MM.1S (cell line): Measurements from ENCODE around the gene LRRC3B.
"Not testable (repeated sequence)": the region's sequence is repeated elsewhere in the genome, so short reads cannot be mapped to it uniquely, and the experiment has no call there.

Source experiments
- CTCF ChIP-seq: fragments of 300-600 bp; sonication (generic); IDR thresholded peaks from 2 replicates; pipeline ENCODE4 v1.5.1; 2016; ENCODE audit warnings: antibody characterized with exemption, low read length, mixed read lengths
- EZH2phosphoT487 ChIP-seq: fragments of 300-600 bp; sonication (generic); IDR thresholded peaks from 2 replicates; pipeline ENCODE4 v1.6.1; 2018; ENCODE audit warnings: antibody characterized with exemption, low read length

GRCh38 chr3:26603311-26603710, 19.3 kb upstream of the LRRC3B start:
- not testable (repeated sequence) for TF ChIP-seq CTCF, EZH2phosphoT487
